Measurements from ENCODE around the gene MAPK4. TPM values are rescaled to one million over a fixed set of nuclear protein-coding genes. Genes with fewer than 3 reads are reported as not detected.

MAPK4 gene
- total RNA-seq, 1 experiment from 2014 or later: 4.2 TPM

GRCh38 chr18:50734886-50735285, 175.0 kb downstream of the MAPK4 start (continued):
- TF ChIP-seq ZNF532 (CRISPR knock-in tag; IDR thresholded peaks at IDR 0.05; ENCODE audit: borderline replicate concordance) (no peak), FOXP4 (CRISPR knock-in tag; IDR thresholded peaks at IDR 0.05) (no peak), GTF2I (CRISPR knock-in tag; conservative IDR thresholded peaks at IDR 0.05) (no peak), E2F1 (CRISPR knock-in tag; IDR thresholded peaks at IDR 0.05) (no peak), ESRRA (CRISPR knock-in tag; IDR thresholded peaks at IDR 0.05; ENCODE audit: borderline replicate concordance) (no peak), CTCF (IDR thresholded peaks at IDR 0.05) (no peak)

GRCh38 chr18:50737127-50737526, 177.2 kb downstream of the MAPK4 start:
- H3K27ac Mint-ChIP-seq: no peak overlapping the region
- no peak for ATAC-seq
- no peak for DNase-seq (ENCODE audit: low spot score)
- no peak for TF ChIP-seq RELA (CRISPR knock-in tag; IDR thresholded peaks at IDR 0.05; ENCODE audit: borderline replicate concordance)
- TF ChIP-seq ZNF532 (CRISPR knock-in tag; IDR thresholded peaks at IDR 0.05; ENCODE audit: borderline replicate concordance): no peak
- TF ChIP-seq ARID4B (CRISPR knock-in tag; IDR thresholded peaks at IDR 0.05; ENCODE audit: borderline replicate concordance): no peak
- no peak for TF ChIP-seq SMAD3 (CRISPR knock-in tag; IDR thresholded peaks at IDR 0.05; ENCODE audit: borderline replicate concordance)
- no peak for TF ChIP-seq FOXP4 (CRISPR knock-in tag; IDR thresholded peaks at IDR 0.05)
- no peak for TF ChIP-seq GRHL2 (CRISPR knock-in tag; IDR thresholded peaks at IDR 0.05; ENCODE audit: insufficient replicate concordance, severe bottlenecking)
- TF ChIP-seq ERG (CRISPR knock-in tag; IDR thresholded peaks at IDR 0.05): no peak
- no peak for TF ChIP-seq MYBL2 (CRISPR knock-in tag; IDR thresholded peaks at IDR 0.05)
- POLR2A ChIA-PET: no interaction called here
- H3K4me1 Mint-ChIP-seq: peaks cover 2% of the 10 kb centered on the region; the same call in 1 of the 2 replicates
- no peak overlapping the region for H3K4me3 Mint-ChIP-seq
- H3K9me3 Mint-ChIP-seq: peaks cover 11% of the 10 kb centered on the region; the same call in 1 of the 2 replicates
- CTCF ChIA-PET: interaction anchor here (1.0 kb wide), 1 partner anchor 15 kb away, joined by 3 read pairs; no protein-coding TSS in a partner anchor
- no peaks in the 10 kb centered on the region for H3K36me3 Mint-ChIP-seq
- no peaks in the 10 kb centered on the region for H3K27me3 Mint-ChIP-seq (ENCODE audit: low read depth)
